Stimulated activated CD8-positive, alpha-beta memory T cell treated with anti-CD3 and anti-CD28 coated beads, Interleukin-4, amount 100 ng/mL, for 4 hours (primary cell): ENCODE measurements around the gene CLCN5.

Source experiments
- DNase-seq, 2 donors: peaks; one replicate each; pipeline ENCODE4 v3.0.0-alpha.2; 2020; ENCODE audit warnings: low read depth in 2 of 2, low spot score in 1 of 2

CLCN5 gene

GRCh38 chrX:50075630-50076339 lies 153.4 kb downstream of the CLCN5 start:
- DNase-seq = no peak

GRCh38 chrX:50081282-50081889 lies 159.0 kb downstream of the CLCN5 start:
- DNase-seq = no peak

- DNase-seq = no peak
Observed at GRCh38 chrX:50082741-50083140, 160.3 kb downstream of the CLCN5 start.

- DNase-seq = no peak
Observed at GRCh38 chrX:50088645-50089044, 166.2 kb downstream of the CLCN5 start.

GRCh38 chrX:50093625-50094024 lies 171.2 kb downstream of the CLCN5 start:
- DNase-seq = no peak

GRCh38 chrX:50097071-50097470 lies 174.7 kb downstream of the CLCN5 start:
- DNase-seq = no peak

- DNase-seq = no peak
Observed at GRCh38 chrX:50098241-50098640, 175.8 kb downstream of the CLCN5 start.

- no peak for DNase-seq
Observed at GRCh38 chrX:50098749-50099148, 176.4 kb downstream of the CLCN5 start.

GRCh38 chrX:50099331-50099730 lies 176.9 kb downstream of the CLCN5 start:
- DNase-seq = no peak

GRCh38 chrX:50100188-50100587 lies 177.8 kb downstream of the CLCN5 start:
- DNase-seq = no peak

GRCh38 chrX:50103176-50103575 lies 180.8 kb downstream of the CLCN5 start:
- DNase-seq = no peak

- no peak for DNase-seq
Observed at GRCh38 chrX:50103866-50104566, 181.6 kb downstream of the CLCN5 start.

GRCh38 chrX:50106051-50106675 lies 183.8 kb downstream of the CLCN5 start:
- no peak for DNase-seq

GRCh38 chrX:50107470-50107869 lies 185.1 kb downstream of the CLCN5 start:
- no peak for DNase-seq

- DNase-seq = no peak
Observed at GRCh38 chrX:50108264-50108663, 185.9 kb downstream of the CLCN5 start.

GRCh38 chrX:50111742-50112141 lies 189.3 kb downstream of the CLCN5 start:
- no peak for DNase-seq

- no peak for DNase-seq
Observed at GRCh38 chrX:50114113-50114512, 191.7 kb downstream of the CLCN5 start.

GRCh38 chrX:50115973-50116372 lies 193.6 kb downstream of the CLCN5 start:
- DNase-seq = no peak

- DNase-seq = no peak
Observed at GRCh38 chrX:50117476-50117875, 195.1 kb downstream of the CLCN5 start.

GRCh38 chrX:50125480-50125879 lies 203.1 kb downstream of the CLCN5 start:
- no peak for DNase-seq

- no peak for DNase-seq
Observed at GRCh38 chrX:50147972-50148371, 225.6 kb downstream of the CLCN5 start.
